ENCODE data around the gene YIPF6. TPM values are rescaled to one million over a fixed set of nuclear protein-coding genes. Genes with fewer than 3 reads are reported as not detected.
"Not testable (repeated sequence)": the region's sequence is repeated elsewhere in the genome, so short reads cannot be mapped to it uniquely, and the experiment has no call there.

YIPF6 gene
- total and polyA plus RNA-seq, 9 donors, result 8.6 to 31.7 (median 25.4) TPM

DNA sequence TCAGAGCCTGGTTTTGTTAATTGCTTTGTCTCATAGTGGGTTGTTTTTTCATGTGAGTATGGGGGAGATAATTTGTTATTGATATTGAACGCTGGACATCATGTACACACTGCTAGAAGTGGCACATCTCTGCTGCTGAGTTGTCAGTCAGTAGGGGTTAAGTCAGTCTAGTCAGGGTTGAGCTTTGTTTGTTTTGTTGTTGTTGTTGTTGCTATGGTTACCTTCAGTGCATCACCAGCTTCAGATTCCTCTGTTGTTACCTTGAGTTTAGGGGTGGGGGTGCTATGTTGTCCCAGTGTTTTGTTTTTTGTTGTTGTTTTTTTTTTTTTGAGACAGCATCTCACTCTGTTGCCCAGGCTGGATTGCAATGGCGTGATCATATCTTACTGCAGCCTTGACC is 9.9 kb downstream of the YIPF6 start:
- Histone ChIP-seq H3K27ac (no peak overlapping the region), H3K4me1 (ENCODE audit: insufficient read depth) (no peaks in the 10 kb centered on the region), H3K36me3 (no peaks in the 10 kb centered on the region), H3K9me3 (no peaks in the 10 kb centered on the region), H3K4me3 (no peak overlapping the region), H3K27me3 (no peaks in the 10 kb centered on the region)
- TF ChIP-seq, protein P1, sequence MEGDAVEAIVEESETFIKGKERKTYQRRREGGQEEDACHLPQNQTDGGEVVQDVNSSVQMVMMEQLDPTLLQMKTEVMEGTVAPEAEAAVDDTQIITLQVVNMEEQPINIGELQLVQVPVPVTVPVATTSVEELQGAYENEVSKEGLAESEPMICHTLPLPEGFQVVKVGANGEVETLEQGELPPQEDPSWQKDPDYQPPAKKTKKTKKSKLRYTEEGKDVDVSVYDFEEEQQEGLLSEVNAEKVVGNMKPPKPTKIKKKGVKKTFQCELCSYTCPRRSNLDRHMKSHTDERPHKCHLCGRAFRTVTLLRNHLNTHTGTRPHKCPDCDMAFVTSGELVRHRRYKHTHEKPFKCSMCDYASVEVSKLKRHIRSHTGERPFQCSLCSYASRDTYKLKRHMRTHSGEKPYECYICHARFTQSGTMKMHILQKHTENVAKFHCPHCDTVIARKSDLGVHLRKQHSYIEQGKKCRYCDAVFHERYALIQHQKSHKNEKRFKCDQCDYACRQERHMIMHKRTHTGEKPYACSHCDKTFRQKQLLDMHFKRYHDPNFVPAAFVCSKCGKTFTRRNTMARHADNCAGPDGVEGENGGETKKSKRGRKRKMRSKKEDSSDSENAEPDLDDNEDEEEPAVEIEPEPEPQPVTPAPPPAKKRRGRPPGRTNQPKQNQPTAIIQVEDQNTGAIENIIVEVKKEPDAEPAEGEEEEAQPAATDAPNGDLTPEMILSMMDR (IDR thresholded peaks at IDR 0.05), result no peak
- no peak for TF ChIP-seq POLR2A (IDR thresholded peaks at IDR 0.05)
- TF ChIP-seq EP300 (IDR thresholded peaks at IDR 0.05), result no peak
- intact Hi-C loops (cut with DNase I), result no loop called here
- DNase-seq, result no peak
- WGBS, 3 donors, result 34 to 64% (median 37%) methylated on average over 2 of the region's 2 CpGs

DNA sequence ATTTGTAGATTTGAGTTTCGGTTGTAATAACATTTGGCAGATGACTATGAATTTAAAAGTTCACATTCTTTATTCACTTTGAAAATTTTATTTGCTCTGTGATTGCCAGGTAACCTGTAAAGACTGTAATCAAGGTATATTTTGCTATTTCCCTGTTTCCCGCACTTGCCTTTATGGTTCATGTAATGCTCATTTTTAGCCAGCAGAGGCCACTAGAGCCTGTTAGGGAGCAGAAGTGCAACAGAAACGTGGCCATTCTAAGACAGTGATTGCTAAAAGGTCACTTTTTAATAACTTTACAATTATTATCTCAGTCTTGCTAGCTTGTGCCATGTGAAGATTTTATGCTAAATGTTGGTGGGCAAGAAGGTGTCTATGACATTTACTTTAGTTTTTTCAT is 12.4 kb downstream of the YIPF6 start:
- Histone ChIP-seq H3K9me3 (no peaks in the 10 kb centered on the region), H3K27me3 (peaks cover 1% of the 10 kb centered on the region)

DNA sequence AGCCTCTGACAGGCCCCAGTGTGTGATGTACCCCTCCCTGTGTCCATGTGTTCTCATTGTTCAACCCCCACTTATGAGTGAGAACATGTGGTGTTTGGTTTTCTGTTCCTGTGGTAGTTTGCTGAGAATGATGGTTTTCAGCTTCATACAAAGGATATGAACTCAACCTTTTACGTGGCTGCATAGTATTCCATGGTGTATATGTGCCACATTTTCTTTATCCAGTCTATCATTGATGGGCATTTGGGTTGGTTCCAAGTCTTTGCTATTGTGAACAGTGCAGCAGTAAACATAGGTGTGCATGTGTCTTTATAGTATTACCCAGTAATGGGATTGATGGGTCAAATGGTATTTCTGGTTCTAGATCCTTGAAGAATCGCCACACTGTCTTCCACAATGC is 25.8 kb downstream of the YIPF6 start:
- H3K9me3 ChIP-seq; H3K27ac ChIP-seq; H3K4me1 ChIP-seq (ENCODE audit: insufficient read depth); H3K27me3 ChIP-seq; H3K36me3 ChIP-seq; DNase-seq; intact Hi-C loops (cut with DNase I); H3K4me3 ChIP-seq: not testable (repeated sequence)
- 70 to 83% (median 77%) methylated on average over 2 of the region's 2 CpGs for WGBS, 3 donors

More for the DNA sequence above, 12.4 kb downstream of the YIPF6 start:
- H3K4me3 ChIP-seq, result no peak overlapping the region
- no peaks in the 10 kb centered on the region for H3K36me3 ChIP-seq
- 14 to 26% (median 18%) methylated on average over 3 of the region's 3 CpGs for WGBS, 3 donors
- no peak for TF ChIP-seq EP300 (IDR thresholded peaks at IDR 0.05)
- TF ChIP-seq POLR2A (IDR thresholded peaks at IDR 0.05), result no peak
- TF ChIP-seq, protein P1 (IDR thresholded peaks at IDR 0.05), result peak; percentile 19 to 60 (median 45)
- intact Hi-C loops (cut with DNase I), result loop anchor here in 2 of 4 donors (5.0 to 10.0 kb wide), 2 partner anchors 204 to 211 kb away; no protein-coding TSS in a partner anchor
- no peaks in the 10 kb centered on the region for H3K4me1 ChIP-seq (ENCODE audit: insufficient read depth)
- no peak overlapping the region for H3K27ac ChIP-seq
- DNase-seq, result peak in 1 of 5 donors; percentile 30

DNA sequence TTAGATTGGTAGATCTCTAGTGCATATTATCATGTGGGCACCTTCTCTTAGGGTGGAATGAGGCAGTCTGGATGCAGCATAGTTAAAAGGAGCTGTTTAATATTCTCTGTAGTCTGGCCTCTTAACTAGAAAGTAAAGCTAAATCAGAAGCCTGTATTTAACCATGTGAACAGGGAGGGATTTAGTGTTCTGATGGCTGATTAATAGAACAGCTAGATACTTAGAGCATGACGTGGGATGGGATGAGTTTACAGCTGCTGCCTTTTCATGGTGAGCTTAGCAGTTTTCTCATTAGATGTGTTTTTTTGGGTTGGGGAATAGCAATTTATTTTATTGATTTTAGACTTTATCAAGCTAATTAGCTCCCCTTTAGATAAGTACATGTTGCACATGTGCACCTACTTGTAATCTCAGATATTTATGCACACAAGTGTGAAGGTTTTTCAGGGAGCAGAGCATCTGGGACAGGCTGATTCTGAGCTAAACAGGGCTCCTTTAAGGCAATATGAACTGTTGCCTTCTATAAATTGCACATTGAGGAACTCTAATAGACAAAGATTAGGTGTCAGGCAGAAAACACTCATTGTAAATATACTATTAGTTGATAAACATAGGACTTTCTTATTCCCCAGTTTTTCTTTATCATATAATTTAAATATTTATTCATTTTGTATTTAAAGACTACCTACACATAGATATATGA is 34.1 kb downstream of the YIPF6 start:
- intact Hi-C loops (cut with DNase I), result no loop called here
- Histone ChIP-seq H3K4me3 (no peak overlapping the region), H3K27ac (no peak overlapping the region), H3K27me3 (no peaks in the 10 kb centered on the region), H3K4me1 (ENCODE audit: insufficient read depth) (no peaks in the 10 kb centered on the region), H3K9me3 (no peaks in the 10 kb centered on the region), H3K36me3 (no peaks in the 10 kb centered on the region)
- WGBS, 3 donors, result 46 to 78% (median 52%) methylated on average over 1 of the region's 1 CpG
- no peak for DNase-seq
- TF ChIP-seq POLR2A (IDR thresholded peaks at IDR 0.05) (no peak), EP300 (IDR thresholded peaks at IDR 0.05) (no peak)
- TF ChIP-seq, protein P1 (IDR thresholded peaks at IDR 0.05), result no peak

DNA sequence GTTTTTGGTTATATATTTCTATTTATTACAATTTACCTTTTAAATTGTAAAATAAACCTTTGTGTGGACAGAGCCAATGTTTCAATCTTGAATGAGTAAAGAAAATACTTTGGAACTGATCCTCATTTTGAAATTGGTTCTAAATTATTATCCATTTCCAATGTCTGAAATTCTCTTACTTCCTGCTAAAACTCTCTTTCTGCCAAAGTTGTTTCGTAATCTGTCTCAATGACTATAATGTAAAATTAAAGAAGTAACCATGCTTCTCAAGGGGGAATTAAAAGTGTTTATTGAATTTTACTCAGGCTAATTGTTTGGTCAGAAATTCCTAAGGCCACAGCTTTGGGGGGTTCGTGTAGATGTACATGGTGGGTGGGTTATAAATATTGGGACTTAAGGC is 34.8 kb downstream of the YIPF6 start:
- Histone ChIP-seq H3K4me3 (no peak overlapping the region), H3K27ac (no peak overlapping the region), H3K36me3 (no peaks in the 10 kb centered on the region), H3K27me3 (no peaks in the 10 kb centered on the region), H3K9me3 (no peaks in the 10 kb centered on the region), H3K4me1 (ENCODE audit: insufficient read depth) (no peaks in the 10 kb centered on the region)
- DNase-seq, result no peak
- TF ChIP-seq EP300 (IDR thresholded peaks at IDR 0.05), result no peak
- TF ChIP-seq POLR2A (IDR thresholded peaks at IDR 0.05), result no peak
- TF ChIP-seq, protein P1 (IDR thresholded peaks at IDR 0.05), result no peak
- WGBS, 3 donors, result 71 to 72% (median 71%) methylated on average over 2 of the region's 2 CpGs
- intact Hi-C loops (cut with DNase I), result no loop called here

All from ovary (tissue), 9 donors.